ENCODE measurements around the gene CD7.

CD7 gene

GRCh38 chr17:82342361-82343079, 25.1 kb upstream of the CD7 start:
- H3K4me1 ChIP-seq (ENCODE audit: low read length): no peaks in the 10 kb centered on the region
- no peak overlapping the region for H3K27ac ChIP-seq (ENCODE audit: low read length)
- TF ChIP-seq CTCF (IDR thresholded peaks at IDR 0.05; ENCODE audit: low read depth, low read length): no peak
- no peak for TF ChIP-seq EZH2phosphoT487 (IDR thresholded peaks at IDR 0.05; ENCODE audit: low read depth)
- no peak overlapping the region for H3K9ac ChIP-seq (ENCODE audit: low read length)
- no peaks in the 10 kb centered on the region for H3K79me2 ChIP-seq (ENCODE audit: low read length)
- no peak overlapping the region for H2AFZ ChIP-seq (ENCODE audit: low read depth, low read length)
- H3K27me3 ChIP-seq (ENCODE audit: low read depth, low read length): peaks cover 11% of the 10 kb centered on the region; the same call in 1 of the 2 replicates
- H4K20me1 ChIP-seq (ENCODE audit: insufficient read depth, low read length): no peaks in the 10 kb centered on the region
- H3K4me2 ChIP-seq (ENCODE audit: low read length): no peak overlapping the region
- no peaks in the 10 kb centered on the region for H3K9me3 ChIP-seq (ENCODE audit: insufficient read depth, low read length)
- no peak overlapping the region for H3K4me3 ChIP-seq (ENCODE audit: low read length)
- no peaks in the 10 kb centered on the region for H3K36me3 ChIP-seq (replicated peaks; ENCODE audit: low read depth, low read length)

GRCh38 chr17:82339634-82340580, 22.5 kb upstream of the CD7 start:
- Histone ChIP-seq H3K9ac (ENCODE audit: low read length) (no peak overlapping the region), H3K4me3 (ENCODE audit: low read length) (no peak overlapping the region), H3K4me2 (ENCODE audit: low read length) (no peak overlapping the region), H3K4me1 (ENCODE audit: low read length) (peaks cover 20% of the 10 kb centered on the region), H4K20me1 (ENCODE audit: insufficient read depth, low read length) (no peaks in the 10 kb centered on the region), H3K9me3 (ENCODE audit: insufficient read depth, low read length) (no peaks in the 10 kb centered on the region), H3K79me2 (ENCODE audit: low read length) (no peaks in the 10 kb centered on the region), H3K27ac (ENCODE audit: low read length) (no peak overlapping the region), H3K27me3 (ENCODE audit: low read depth, low read length) (peaks cover 17% of the 10 kb centered on the region), H2AFZ (ENCODE audit: low read depth, low read length) (no peak overlapping the region), H3K36me3 (replicated peaks; ENCODE audit: low read depth, low read length) (no peaks in the 10 kb centered on the region)
- TF ChIP-seq CTCF (IDR thresholded peaks at IDR 0.05; ENCODE audit: low read depth, low read length) (no peak), EZH2phosphoT487 (IDR thresholded peaks at IDR 0.05; ENCODE audit: low read depth) (no peak)

GRCh38 chr17:82338858-82339633, 21.6 kb upstream of the CD7 start:
- no peaks in the 10 kb centered on the region for H3K36me3 ChIP-seq (replicated peaks; ENCODE audit: low read depth, low read length)
- H3K9ac ChIP-seq (ENCODE audit: low read length): no peak overlapping the region
- H3K4me1 ChIP-seq (ENCODE audit: low read length): peaks cover 26% of the 10 kb centered on the region
- no peaks in the 10 kb centered on the region for H4K20me1 ChIP-seq (ENCODE audit: insufficient read depth, low read length)
- no peak overlapping the region for H2AFZ ChIP-seq (ENCODE audit: low read depth, low read length)
- no peak overlapping the region for H3K4me2 ChIP-seq (ENCODE audit: low read length)
- TF ChIP-seq CTCF (IDR thresholded peaks at IDR 0.05; ENCODE audit: low read depth, low read length) (no peak), EZH2phosphoT487 (IDR thresholded peaks at IDR 0.05; ENCODE audit: low read depth) (no peak)
- H3K79me2 ChIP-seq (ENCODE audit: low read length): no peaks in the 10 kb centered on the region
- peaks cover 17% of the 10 kb centered on the region for H3K27me3 ChIP-seq (ENCODE audit: low read depth, low read length)
- H3K4me3 ChIP-seq (ENCODE audit: low read length): no peak overlapping the region
- H3K9me3 ChIP-seq (ENCODE audit: insufficient read depth, low read length): no peaks in the 10 kb centered on the region
- H3K27ac ChIP-seq (ENCODE audit: low read length): no peak overlapping the region
